NCI-H446 (cell line): ENCODE measurements around the gene LHFPL4.
"Not testable (repeated sequence)": the region's sequence is repeated elsewhere in the genome, so short reads cannot be mapped to it uniquely, and the experiment has no call there.

Experiments
- DNase-seq, 2 experiments: peaks; one replicate each; lab custom pipeline; 2025; lab: John Stamatoyannopoulos, UW

Gene LHFPL4

DNA sequence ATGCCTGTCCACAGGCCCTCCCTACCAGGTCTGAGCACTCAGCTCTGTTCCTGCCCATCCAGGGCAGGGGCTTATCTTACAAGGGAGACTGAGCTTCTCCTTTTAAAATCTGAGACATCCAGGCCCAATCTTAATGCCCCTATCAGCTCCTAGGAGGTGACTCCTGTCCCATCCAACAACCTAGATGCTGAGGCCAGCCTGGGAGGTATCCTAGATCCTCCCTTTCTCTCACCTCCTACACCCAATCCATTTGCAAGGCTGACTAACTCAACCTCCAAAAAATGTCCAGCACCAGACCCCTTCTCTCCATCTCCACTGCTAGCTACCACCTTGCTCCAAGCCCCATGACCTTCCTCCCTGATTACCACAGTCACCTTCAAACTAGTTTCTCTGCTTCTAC, 17.4 kb downstream of the LHFPL4 start:
- DNase-seq, result no peak

DNA sequence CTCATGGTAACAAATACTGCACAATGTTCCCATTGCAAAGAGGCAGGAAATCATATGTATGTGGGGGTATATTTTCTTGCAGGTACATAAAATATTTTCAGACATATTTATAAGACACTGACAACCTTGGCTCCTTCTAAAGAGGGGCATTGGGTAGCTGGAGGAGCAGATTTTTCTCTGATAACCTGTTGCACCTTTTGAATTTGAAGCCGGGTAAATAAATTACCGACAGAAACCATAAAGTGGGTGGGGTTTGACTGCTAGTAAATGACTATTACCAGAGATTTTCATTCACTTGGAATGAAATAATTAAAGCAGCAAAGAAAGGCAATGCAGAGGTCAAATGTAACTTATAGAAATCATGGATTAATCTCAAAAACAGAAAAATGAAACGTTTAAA, 19.2 kb downstream of the LHFPL4 start:
- no peak for DNase-seq

DNA sequence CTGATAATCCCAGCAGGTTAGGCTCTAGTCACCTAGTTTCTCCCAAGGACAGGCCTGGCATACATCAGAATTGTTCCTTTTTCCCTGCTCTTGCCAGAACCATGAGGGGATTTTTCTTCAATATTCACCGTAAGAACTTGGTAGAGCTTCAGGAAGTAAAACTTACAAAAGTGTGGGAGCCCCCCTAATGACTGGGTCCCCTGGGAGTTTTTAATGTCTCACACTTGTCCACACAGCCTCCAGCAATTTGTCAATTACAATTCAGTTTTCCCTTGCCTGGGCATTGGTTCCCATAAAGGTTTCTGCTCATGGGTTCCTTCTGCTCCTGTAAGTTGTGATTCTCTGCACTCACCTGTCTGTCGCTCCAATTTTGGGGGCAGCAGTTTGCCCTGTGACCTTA, 28.5 kb downstream of the LHFPL4 start:
- DNase-seq, result no peak

DNA sequence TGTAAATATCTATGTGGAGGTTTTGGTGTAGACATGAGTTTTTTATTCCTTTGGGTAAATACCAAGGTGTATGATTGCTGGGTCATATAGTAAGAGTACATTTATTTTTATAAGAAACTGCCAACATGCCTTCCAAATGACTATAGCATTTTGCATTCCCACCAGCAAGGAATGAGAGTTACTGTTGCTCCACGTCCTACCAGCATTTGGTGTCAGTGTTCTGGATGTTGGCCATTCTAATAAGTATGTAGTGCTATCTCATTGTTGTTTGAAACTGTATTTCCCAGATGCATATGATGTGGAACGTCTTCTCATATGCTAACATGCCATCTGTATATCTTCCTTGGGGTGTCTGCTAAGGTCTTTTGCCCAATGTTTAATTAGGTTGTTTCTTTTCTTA, 38.7 kb downstream of the LHFPL4 start:
- no peak for DNase-seq

DNA sequence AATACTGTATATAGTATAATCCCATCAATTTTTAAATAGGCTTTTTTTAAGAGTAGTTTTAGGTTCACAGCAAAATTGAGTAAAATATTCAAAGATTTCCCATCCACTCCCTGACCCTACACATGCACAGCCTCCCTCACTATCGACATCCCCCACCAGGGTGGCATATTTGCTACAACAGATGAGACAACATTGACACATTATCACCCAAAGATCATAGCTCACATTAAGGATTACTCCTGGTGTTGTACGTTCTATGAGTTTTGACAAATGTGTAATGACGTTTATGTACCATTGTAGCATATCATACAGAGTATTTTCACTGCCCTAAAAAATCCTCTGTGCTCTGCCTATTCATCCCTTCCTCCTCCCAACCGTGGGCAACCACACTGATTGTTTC, 39.3 kb downstream of the LHFPL4 start:
- no peak for DNase-seq

DNA sequence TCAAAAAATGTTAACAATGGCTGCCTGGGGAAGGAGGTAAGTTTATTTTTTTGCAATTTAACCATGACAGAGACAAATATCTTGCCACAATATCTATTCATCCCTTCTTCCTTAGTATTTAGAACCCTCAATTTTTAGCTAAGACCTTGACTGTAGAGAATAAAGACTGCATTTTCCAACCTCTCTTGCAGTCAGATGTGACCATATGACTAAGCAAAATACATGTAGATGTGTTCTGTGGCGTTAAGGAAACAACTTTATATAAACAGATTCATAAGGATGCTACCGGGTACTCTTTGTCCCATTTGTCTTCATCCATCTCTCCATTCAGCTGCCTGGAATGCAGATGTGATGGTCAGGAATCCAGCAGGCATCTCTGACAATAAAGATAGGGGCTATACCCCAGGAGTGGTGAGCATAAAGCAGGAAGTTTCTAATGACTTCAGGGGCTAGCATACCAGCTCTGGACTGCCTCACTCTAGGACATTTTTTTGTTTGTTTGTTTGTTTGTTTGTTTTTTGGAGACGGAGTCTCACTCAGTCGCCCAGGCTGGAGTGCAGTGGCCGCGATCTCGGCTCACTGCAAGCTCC, 41.1 kb downstream of the LHFPL4 start:
- DNase-seq, result no peak

DNA sequence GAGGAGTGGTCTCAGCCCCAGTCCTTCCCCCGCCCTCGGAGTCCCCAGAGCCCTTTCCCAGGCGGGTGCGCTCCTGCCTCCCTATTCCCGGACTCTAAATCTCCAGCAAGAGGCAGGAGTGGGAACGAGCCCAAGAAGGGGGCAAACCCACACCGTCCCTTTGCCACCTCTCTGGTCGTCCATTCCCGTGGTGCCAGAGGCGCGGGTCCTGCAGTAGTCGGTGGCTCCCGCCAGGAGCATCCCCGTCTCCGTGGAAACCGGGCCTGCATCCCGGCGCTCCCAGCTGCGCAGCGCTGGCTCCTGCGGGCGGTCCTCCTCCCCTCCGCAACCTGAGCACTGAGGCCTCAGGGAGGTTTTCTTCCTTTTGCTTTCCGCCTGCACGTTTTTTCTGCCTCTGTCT, 44.8 kb downstream of the LHFPL4 start:
- no peak for DNase-seq

DNA sequence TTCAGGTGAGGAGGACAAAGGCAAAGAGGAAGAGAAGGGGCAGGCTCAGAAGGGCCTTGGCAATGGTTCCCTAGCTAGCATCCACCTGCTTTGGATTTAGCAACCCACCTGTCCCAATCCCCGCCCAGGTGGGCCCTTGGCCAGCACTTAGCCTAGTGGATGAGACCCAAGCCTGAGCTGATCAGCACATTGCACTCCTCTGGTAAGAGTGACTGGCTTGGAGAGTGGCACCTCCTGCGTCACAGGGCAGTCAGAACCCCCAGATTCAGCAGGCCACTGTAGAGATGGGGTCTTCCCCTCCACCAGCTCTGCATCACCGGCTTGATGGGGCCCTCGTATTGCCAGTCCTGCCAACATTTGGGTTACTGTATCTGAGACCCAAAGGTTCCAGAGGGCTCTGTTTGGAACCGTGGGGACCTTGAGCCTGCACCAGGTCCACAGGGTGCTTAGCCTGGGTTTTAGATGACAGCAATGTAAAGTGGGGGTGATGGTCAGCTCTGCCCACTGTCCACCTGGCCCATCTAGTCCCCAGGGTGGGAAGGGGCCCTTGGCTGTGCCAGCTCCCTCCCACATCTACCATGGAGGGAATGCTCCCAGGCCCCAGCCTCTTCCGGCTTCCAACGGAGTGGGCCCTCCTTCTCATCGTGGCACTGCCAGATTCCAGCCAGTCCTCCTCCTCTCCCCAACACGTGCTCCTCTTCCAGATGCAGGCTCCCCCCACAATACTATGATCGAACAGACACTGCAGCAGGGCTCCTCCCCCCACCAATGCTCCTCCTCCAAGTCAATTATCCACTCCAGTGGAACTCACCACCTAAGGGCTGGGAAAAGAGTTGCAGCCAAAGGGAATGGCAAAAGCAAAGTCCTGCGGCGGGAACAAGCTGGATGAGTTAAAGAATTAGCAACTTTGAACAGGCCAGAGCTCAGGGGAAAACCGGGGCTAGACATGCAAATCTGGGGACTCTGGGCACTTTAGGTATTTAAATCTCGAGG, 45.7 kb downstream of the LHFPL4 start:
- no peak for DNase-seq

DNA sequence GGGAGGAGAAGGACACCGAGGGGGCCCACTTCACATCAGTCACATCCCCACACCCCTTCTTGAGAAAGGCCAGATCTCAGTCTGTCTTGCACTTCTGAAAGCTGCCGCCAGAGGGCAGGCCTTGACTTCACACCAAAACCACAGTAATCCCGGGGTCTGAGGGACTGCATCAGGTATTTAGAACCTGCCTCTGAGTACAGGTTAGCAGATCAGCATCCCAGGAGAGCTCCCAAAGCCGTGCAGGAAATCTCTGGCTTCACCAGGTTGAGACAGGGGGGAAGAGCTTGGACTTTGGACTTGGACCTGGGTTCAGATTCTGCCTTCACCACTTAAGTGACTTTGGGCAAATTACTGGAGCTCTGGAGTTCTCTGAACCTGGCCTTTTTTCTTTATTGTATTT, 50.3 kb downstream of the LHFPL4 start:
- DNase-seq, result peak; percentile 13 to 52

DNA sequence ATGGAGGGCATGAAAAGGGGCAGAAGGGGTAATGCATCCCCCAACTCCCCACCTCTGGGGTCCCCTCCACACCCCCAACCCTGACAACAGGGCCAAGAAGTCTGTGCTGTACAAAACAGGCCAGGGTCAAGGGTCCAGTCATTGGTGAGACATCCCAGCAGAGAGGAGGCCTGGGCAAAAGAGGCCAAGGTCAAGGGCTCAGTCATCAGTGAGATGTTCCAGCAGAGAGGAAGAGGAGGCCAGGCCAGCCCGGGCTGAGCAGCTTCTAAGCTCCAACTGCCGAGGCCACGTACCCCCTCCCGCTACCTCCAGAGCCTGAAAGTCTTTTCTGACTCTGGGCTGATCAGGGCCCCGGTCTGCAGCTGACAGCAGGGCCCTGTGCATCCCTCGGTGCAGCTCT, 52.4 kb downstream of the LHFPL4 start:
- DNase-seq, result no peak

DNA sequence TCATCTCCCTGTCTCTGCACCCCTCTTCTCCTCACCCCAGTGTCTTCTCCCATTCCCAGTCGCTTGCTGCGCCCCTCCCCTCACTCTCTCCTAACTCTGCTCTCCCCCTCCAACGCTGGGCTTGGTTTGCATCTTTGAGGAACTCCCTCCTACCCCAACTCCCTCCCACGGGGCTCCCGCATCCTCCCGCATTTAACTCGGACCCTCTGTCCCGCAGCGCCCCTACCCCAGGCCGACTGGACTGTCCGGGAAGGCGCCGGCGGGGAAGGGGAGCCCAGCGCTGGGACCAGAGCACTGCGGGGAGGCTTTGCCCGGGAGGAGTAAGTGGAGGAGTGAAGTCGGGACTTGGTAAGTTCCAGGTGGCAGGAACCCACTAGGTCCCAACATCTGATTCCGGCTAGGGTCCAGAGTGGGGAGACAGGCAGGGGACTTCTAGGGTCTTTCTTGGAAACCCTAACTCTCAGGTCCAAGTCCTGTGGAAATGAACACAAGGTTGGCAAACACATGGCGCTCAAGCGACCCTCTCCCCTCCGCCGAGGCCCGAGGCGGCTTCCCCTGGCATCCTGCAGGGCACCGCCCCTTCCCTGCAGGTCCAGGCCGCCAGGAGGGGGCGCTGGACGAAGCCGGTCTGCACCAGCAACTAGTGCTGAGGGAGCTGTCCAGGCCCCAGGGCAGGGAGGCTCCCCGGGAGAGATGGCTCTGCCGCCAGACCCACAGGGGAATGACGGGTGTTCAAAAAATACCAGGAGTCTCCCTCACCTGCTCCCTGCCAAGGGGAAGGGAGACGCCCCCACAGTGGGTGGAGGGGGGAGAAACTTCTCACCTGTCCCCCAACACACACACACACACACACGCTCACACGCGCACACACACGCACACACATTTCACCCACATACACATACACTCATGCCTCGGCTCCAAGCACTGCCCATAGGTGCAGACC, 53.2 kb downstream of the LHFPL4 start:
- no peak for DNase-seq

DNA sequence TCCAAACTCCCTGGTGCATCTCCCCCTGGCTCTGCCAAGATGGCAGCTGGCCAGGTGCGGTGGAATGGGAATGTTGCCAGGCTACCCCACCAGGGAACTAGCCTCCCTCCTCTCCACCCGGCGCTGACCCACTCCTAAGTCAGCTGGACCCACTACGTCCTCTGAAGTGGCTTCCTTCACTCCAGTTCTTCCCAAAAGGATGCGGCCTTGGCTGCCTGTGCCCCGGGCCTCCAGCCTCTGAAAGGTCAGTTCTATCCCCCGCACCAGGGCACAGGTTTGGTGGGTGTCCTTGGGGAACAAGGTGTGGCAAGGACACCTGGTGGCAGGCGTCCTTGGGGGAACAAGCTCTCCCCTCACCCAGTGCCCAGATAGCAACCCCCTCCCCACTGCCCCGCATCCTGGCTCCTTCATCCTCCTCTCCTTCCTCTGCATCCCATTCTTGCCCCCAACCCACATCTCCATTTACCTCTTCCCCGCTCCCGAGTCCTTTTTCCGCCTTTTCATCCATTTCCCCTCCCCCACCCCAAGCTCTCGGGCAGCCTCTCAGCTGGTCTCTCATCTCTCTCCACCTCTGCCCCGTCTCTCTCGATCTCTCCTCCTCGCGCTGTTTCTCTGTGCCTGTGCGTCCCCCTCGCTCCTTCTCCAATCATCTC, 54.0 kb downstream of the LHFPL4 start:
- peak in 1 of 2 experiments; percentile 11 for DNase-seq

DNA sequence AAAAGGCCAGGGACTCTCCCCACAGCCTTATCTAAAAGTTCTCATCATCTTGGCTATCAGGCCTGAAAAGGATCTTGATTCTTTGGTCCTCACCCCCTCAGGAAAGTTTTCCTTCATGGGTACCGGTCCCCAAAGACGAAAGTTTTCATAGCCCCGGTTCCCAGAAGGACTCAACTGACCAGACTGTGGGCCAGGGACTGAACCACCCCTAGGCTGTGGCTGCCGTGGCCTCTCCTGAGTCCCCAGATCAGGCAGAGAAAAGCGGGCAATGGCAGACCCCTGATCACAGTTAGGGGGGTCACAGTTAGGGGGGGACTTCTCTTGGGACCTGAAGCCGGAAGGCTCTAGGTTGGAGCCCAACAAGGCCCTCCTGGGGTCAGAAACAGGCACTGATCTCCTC, 54.8 kb downstream of the LHFPL4 start:
- no peak for DNase-seq

DNA sequence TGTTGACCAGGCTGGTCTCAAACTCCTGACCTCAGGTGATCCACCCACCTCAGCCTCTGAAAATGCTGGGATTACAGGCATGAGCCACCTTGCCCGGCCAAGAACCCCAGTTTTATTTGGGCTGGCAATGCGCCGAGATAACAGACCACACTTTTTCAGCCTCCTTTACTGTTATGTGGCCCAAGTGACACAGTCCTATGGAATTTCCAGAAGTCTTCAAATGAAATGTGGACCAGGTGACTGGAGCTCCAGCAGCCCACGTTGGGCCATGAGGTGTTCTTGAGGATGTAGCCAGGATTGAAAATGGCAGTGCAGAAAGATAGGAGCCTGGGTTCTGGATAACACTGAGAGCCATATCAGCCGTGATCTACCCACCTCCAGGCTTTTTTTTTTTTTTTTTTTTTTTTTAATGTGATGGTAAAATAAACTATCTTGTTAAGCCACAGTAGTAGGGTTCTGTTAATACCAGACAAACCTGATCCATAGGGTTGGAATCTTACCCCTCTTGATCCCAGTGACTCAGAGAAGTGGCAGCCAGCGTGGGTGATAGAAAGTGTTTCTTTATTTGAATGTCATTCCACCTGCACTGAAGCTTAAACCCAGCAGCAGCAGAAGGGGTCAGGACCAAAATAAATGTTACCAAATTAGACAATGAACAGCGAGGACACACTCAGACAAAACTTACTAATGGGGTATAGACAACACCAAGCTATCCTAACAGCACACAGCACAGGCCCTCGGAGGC, 55.6 kb downstream of the LHFPL4 start:
- DNase-seq, result no peak

DNA sequence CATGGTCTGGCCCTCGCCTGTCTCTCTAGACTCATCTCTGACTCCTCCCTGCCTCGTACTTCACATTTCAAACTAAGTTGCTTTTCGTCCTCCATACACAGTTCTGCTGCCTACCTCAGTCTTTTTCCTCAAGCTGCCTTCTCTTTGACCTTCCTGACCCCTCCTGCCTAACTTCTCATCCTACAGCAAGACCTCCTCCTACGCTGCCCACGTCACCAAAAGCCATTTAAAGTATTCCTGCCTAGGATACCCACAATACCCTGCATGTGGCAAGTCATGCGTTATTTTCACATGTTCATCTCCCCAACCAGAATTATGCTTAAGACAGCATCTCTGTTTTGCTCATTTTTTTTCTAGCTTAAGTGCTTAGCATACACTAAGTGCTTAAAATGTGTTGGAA, 56.7 kb downstream of the LHFPL4 start:
- no peak for DNase-seq

DNA sequence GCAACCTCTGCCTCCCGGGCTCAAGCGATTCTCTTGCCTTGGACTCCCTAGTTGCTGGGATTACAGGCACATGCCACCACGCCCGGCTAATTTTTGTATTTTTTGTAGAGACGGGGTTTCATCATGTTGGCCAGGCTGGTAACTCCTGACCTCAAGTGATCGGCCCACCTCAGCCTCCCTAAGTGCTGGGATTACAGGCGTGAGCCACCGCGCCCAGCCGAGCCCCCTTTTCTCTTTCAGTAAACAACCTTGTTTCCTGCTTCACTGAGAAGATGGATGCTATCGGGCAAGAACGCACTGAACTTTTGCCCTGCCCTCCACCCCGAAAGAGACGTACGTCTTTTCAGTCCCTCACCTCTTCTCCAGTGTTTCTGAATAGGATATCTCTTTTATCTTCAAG, 59.6 kb downstream of the LHFPL4 start:
- not testable (repeated sequence) for DNase-seq

DNA sequence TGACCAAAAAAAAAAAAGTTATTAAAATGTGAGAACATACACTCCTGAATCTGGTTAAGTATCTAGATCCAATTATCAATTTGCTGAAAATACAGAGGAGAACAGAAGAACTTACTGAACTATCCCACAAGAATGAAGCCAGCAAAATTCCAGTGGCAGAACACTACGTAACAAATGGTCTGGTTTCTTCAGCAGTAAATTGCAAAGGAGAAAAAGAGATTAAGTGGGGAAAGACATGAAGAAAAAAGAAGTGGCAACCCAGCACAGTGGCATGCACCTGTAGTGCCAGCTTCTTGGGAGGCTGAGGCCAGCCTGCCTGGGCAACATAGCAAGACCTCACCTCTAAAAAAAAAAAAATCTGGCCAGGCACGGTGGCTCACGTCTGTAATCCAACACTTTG, 62.1 kb downstream of the LHFPL4 start:
- DNase-seq, result no peak

DNA sequence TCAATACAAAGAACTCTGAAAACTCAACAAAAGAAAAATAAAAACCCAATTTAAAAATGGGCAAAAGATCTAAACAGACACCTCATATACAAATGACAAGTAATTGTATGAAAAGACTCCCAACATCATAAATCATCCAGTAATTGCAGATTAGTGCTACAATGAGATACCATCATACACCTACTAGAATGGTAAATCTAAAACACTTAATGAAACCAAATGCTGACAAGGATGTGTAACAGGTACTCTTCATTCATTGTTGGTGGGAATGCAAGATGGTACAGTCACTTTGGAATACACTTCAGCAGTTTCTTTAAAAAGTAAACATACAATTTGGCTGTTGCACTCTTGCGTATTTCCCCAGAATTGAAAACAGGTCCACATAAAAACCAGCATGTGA, 68.4 kb downstream of the LHFPL4 start:
- no peak for DNase-seq

DNA sequence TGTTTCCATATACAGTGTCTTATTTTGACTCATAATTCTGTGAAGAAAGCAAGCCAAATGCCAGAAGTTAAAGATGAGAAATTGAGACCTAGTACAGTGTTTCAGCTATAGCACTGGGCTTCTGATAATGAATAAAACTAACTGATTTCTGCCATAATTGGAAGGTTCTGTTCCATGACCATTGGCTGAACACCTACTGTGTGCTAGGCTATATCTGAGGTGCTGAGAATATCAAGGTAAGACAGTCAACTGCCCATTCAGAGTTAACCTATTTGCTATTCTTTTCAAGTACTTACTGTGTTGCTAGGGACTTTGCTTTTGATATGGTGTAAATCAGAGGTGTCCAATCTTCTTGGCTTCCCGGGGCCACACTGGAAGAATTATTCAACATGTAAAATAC, 73.4 kb downstream of the LHFPL4 start:
- DNase-seq, result no peak

DNA sequence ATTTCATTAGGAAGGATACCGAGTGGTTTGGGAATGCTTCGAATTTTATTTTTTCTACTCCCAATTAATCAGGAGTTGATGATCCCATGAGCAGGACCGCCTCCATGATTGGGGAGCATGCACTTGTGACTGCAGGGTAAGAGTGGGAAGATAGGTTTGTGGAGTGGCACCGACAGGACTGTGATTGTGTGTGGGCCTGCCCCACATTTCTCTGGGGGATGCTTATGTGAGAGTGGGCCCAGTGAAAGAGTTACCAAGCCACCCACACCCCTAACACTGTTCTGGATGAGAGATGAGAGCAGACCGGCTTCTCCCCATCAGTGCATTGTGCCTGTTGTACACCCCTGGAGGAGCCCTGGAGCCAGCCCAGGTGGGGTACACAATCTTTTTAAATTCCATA, 76.7 kb downstream of the LHFPL4 start:
- DNase-seq, result no peak

DNA sequence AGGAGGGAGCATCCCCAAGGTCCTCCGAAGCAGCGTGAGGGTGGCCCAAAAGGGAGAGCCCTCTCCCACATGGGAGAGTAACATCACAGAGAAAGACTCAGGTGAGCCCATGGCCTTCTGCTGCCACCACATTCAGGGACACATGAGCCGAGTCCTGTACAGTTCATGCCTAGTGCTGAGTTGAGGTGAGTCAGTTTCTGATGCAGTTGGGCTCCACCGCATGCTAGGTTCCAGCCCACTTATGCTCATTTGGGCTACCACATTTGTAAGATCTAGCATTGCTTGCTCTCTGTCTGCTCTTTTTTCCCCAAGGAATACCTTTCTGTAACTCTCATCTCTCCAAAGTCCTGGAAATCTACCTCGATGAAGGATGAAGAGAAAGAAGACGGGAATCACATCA, 79.1 kb downstream of the LHFPL4 start:
- DNase-seq, result no peak
